CD4-positive, alpha-beta T cell treated with Interleukin-15 for 4 hours (primary cell): ENCODE results near the gene TMEM185A.
"Not testable (repeated sequence)": the region's sequence is repeated elsewhere in the genome, so short reads cannot be mapped to it uniquely, and the experiment has no call there.

Experiments used
- DNase-seq: peaks from one replicate; pipeline ENCODE4 v3.0.0-alpha.2; 2020; ENCODE audit warnings: low spot score

TMEM185A gene

GRCh38 chrX:149619662-149620061 lies 11.9 kb downstream of the TMEM185A start:
- DNase-seq = not testable (repeated sequence)

- DNase-seq = no peak
These were observed 12.7 kb downstream of the TMEM185A start for GRCh38 chrX:149618871-149619270.

GRCh38 chrX:149611623-149612175 lies 19.9 kb downstream of the TMEM185A start:
- DNase-seq = no peak

- DNase-seq = no peak
These were observed 21.1 kb downstream of the TMEM185A start for GRCh38 chrX:149610511-149610910.

GRCh38 chrX:149607699-149608098 lies 23.9 kb downstream of the TMEM185A start:
- no peak for DNase-seq

GRCh38 chrX:149605248-149605885 lies 26.2 kb downstream of the TMEM185A start:
- not testable (repeated sequence) for DNase-seq

GRCh38 chrX:149598603-149599002 lies 33.0 kb downstream of the TMEM185A start:
- DNase-seq = not testable (repeated sequence)

GRCh38 chrX:149595943-149596342 lies 35.6 kb downstream of the TMEM185A start:
- not testable (repeated sequence) for DNase-seq

- DNase-seq = not testable (repeated sequence)
These were observed 36.4 kb downstream of the TMEM185A start, which contains the start of gene HSFX2 for GRCh38 chrX:149595214-149595613. TSS of gene HSFX2 (minus strand) at chrX:149595314. CDS start at chrX:149594700, 614 bp downstream.

- DNase-seq = not testable (repeated sequence)
These were observed 40.6 kb downstream of the TMEM185A start for GRCh38 chrX:149590993-149591392.

GRCh38 chrX:149587359-149587758 lies 44.2 kb downstream of the TMEM185A start, which contains the start of gene MAGEA9B:
TSS of gene MAGEA9B (minus strand) at chrX:149587459. CDS start at chrX:149583179, 4,280 bp downstream.
- not testable (repeated sequence) for DNase-seq

- DNase-seq = not testable (repeated sequence)
These were observed 46.0 kb downstream of the TMEM185A start for GRCh38 chrX:149585631-149586030.

GRCh38 chrX:149573456-149573855 lies 58.1 kb downstream of the TMEM185A start:
- not testable (repeated sequence) for DNase-seq

GRCh38 chrX:149572743-149573142 lies 58.8 kb downstream of the TMEM185A start:
- no peak for DNase-seq

- DNase-seq = no peak
These were observed 59.8 kb downstream of the TMEM185A start for GRCh38 chrX:149571770-149572169.

- no peak for DNase-seq
These were observed 60.9 kb downstream of the TMEM185A start for GRCh38 chrX:149570668-149571067.

GRCh38 chrX:149569770-149570169 lies 61.8 kb downstream of the TMEM185A start:
- DNase-seq = no peak

- no peak for DNase-seq
These were observed 62.8 kb downstream of the TMEM185A start for GRCh38 chrX:149568701-149569296.

GRCh38 chrX:149567621-149568417 lies 63.8 kb downstream of the TMEM185A start:
- no peak for DNase-seq

- DNase-seq = no peak
These were observed 68.2 kb downstream of the TMEM185A start for GRCh38 chrX:149563359-149563758.

- not testable (repeated sequence) for DNase-seq
These were observed 76.3 kb downstream of the TMEM185A start for GRCh38 chrX:149555251-149555650.

GRCh38 chrX:149551939-149552248 lies 79.7 kb downstream of the TMEM185A start:
- DNase-seq = not testable (repeated sequence)
